NCI-H1105 treated with DMSO at 0.1 percent for 48 hours (cell line): Measurements from ENCODE around the gene ARG2.
A peak's percentile ranks its signal among the peaks of the same experiment; 100 is the strongest.

Experiments used
- DNase-seq: peaks from one replicate; lab custom pipeline; 2025; lab: John Stamatoyannopoulos, UW

Gene ARG2

DNA sequence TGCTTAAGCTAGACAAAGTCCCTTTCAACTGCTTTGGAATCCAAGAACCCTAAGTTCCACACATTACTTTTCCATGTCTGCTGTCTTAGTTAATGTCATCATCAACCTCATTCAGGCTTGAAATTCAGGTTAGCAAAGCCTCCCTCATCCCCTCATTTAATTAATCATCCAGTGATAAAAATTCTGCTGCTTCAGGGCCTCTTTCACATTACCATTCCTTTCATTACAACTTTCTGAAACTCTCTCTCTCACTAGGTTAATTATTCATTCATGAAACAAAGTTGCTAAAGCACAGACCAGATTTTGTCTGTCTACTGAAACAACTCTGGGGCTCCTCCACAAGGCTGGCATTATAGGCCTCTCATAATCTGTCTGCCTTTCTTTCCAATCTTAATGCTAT, 64.1 kb downstream of the ARG2 start:
- DNase-seq: no peak

GRCh38 chr14:67690011-67690410, 70.3 kb downstream of the ARG2 start:
- DNase-seq: no peak

GRCh38 chr14:67694791-67695393, 75.2 kb downstream of the ARG2 start:
- peak; percentile 89 for DNase-seq

- DNase-seq: peak; percentile 92
Observed at GRCh38 chr14:67695394-67695949, 75.8 kb downstream of the ARG2 start, which contains the start of gene RDH11. Gene RDH11 (minus strand): TSS chr14:67695764. CDS start chr14:67695703, 61 bp downstream.

DNA sequence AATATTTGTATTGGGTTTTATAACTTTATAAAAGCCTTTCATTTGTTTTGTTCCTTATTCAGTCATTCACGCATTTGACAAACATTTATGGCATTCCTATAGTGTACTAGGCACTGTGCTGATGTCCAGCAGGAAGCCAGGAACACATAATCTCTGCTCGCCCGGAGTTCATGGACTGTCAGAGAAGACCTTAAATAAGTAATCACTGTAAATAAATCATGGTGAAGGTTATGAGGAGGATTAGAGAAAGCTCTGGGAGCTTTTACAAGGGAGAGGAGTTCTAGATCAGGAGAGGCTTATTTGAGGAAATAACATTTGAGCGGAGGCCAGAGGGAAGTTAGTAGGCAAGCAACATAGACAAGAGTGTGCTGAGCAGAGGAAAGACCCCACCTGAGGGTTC, 77.3 kb downstream of the ARG2 start:
- no peak for DNase-seq

DNA sequence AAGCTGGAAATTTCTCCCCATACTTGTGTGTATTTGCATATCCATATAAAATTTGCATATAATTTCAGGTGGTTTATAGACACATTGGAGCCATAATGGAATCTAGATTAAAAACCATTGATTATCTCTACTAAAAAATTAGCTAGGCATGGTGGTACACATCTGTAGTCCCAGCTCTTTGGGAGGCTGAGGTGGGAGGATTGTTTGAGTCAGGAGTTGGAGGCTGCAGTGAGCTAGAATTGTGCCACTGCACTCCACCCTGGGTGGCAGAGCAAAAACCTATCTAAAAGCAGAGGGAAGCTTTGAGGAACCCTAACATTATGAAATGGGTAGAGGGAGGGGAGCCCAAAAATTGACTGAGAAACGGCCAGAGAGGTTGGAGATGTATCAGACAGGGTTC, 78.5 kb downstream of the ARG2 start:
- DNase-seq: no peak
